ENCODE measurements around the gene EGFR. TPM values are rescaled to one million over a fixed set of nuclear protein-coding genes. Genes with fewer than 3 reads are reported as not detected.

The EGFR gene
- total RNA-seq, 2 donors from 2014 or later, result 78.3 to 112 TPM

GRCh38 chr7:55244006-55244745, 225.4 kb downstream of the EGFR start:
- Histone ChIP-seq H3K27ac (no peak overlapping the region), H3K4me3 (no peak overlapping the region), H3K4me1 (replicated peaks) (no peaks in the 10 kb centered on the region), H3K36me3 (no peaks in the 10 kb centered on the region), H3K9me3 (no peaks in the 10 kb centered on the region), H3K27me3 (replicated peaks; ENCODE audit: insufficient read depth) (no peaks in the 10 kb centered on the region)
- TF ChIP-seq POLR2AphosphoS5 (IDR thresholded peaks at IDR 0.05), result no peak
- no peak for TF ChIP-seq POLR2A (IDR thresholded peaks at IDR 0.05)
- no peak for DNase-seq (ENCODE audit: low spot score)
- intact Hi-C loops (cut with DNase I), result no loop called here
- WGBS, result 93% methylated on average over 13 of the region's 13 CpGs

GRCh38 chr7:55245271-55245723, 226.5 kb downstream of the EGFR start:
- Histone ChIP-seq H3K27me3 (replicated peaks; ENCODE audit: insufficient read depth) (no peaks in the 10 kb centered on the region), H3K4me3 (no peak overlapping the region), H3K9me3 (no peaks in the 10 kb centered on the region), H3K27ac (no peak overlapping the region), H3K4me1 (replicated peaks) (no peaks in the 10 kb centered on the region), H3K36me3 (no peaks in the 10 kb centered on the region)
- WGBS, result 92% methylated on average over 11 of the region's 11 CpGs
- no peak for DNase-seq (ENCODE audit: low spot score)
- intact Hi-C loops (cut with DNase I), result no loop called here
- TF ChIP-seq CTCF (IDR thresholded peaks at IDR 0.05) (no peak), POLR2AphosphoS5 (IDR thresholded peaks at IDR 0.05) (no peak), POLR2A (IDR thresholded peaks at IDR 0.05) (no peak)

- Histone ChIP-seq H3K4me3 (no peak overlapping the region), H3K36me3 (no peaks in the 10 kb centered on the region), H3K27ac (no peak overlapping the region), H3K27me3 (replicated peaks; ENCODE audit: insufficient read depth) (no peaks in the 10 kb centered on the region), H3K4me1 (replicated peaks) (no peaks in the 10 kb centered on the region), H3K9me3 (no peaks in the 10 kb centered on the region)
- no peak for DNase-seq (ENCODE audit: low spot score)
- 51% methylated on average over 5 of the region's 5 CpGs for WGBS
- TF ChIP-seq POLR2AphosphoS5 (IDR thresholded peaks at IDR 0.05) (no peak), CTCF (IDR thresholded peaks at IDR 0.05) (no peak), POLR2A (IDR thresholded peaks at IDR 0.05) (no peak)
- intact Hi-C loops (cut with DNase I), result no loop called here
Measured at GRCh38 chr7:55246171-55246570, 227.4 kb downstream of the EGFR start.

DNA sequence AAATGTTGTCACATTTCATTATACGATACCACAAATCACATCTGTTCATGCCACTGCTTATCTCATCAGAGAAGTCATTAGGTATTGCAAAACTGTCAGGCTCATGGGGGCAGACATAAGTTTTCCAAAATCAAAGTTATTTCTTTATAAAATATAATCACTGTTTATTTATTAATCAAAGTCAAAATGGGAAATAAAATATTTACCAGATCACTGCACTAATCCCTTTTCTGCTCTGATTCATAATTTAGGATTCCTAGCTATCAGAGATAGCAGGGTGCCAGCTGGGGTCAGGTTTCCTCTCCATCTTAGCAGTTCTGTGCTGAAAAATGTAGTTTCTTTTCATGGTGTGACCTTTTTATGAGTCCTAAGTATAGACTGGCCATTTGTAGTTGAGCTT, 228.6 kb downstream of the EGFR start:
- Histone ChIP-seq H3K36me3 (no peaks in the 10 kb centered on the region), H3K27ac (no peak overlapping the region), H3K4me1 (replicated peaks) (no peaks in the 10 kb centered on the region), H3K27me3 (replicated peaks; ENCODE audit: insufficient read depth) (no peaks in the 10 kb centered on the region), H3K9me3 (no peaks in the 10 kb centered on the region), H3K4me3 (no peak overlapping the region)
- TF ChIP-seq CTCF (IDR thresholded peaks at IDR 0.05), result no peak
- no peak for TF ChIP-seq POLR2A (IDR thresholded peaks at IDR 0.05)
- TF ChIP-seq POLR2AphosphoS5 (IDR thresholded peaks at IDR 0.05), result no peak
- DNase-seq (ENCODE audit: low spot score), result no peak
- 88% methylated on average over 1 of the region's 1 CpG for WGBS
- intact Hi-C loops (cut with DNase I), result no loop called here

DNA sequence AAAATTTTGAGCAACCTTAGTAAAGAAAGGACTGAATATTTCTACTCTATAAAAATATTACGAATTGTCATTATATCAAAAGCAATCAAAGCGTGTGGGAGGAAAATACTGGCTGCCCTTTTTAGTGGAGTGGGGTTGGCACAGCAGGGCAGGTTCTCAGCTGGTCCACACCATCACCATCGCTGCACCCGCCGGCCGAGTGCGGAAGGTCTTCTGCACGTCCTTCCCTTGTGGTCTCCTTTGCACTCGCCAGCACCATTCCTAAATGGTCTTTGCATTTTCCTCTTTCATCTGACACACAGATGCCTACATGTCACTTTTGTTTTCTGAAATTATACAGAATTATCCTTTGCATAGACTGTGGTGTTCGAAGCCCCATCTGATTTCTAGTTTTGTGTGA, 229.7 kb downstream of the EGFR start:
- intact Hi-C loops (cut with DNase I), result no loop called here
- WGBS, result 95% methylated on average over 10 of the region's 10 CpGs
- TF ChIP-seq POLR2AphosphoS5 (IDR thresholded peaks at IDR 0.05), result no peak
- no peak for TF ChIP-seq CTCF (IDR thresholded peaks at IDR 0.05)
- no peak for TF ChIP-seq POLR2A (IDR thresholded peaks at IDR 0.05)

More for the DNA sequence above, 229.7 kb downstream of the EGFR start:
- no peak for DNase-seq (ENCODE audit: low spot score)
- no peaks in the 10 kb centered on the region for H3K27me3 ChIP-seq (replicated peaks; ENCODE audit: insufficient read depth)
- H3K36me3 ChIP-seq, result no peaks in the 10 kb centered on the region
- H3K9me3 ChIP-seq, result no peaks in the 10 kb centered on the region
- no peaks in the 10 kb centered on the region for H3K4me1 ChIP-seq (replicated peaks)
- no peak overlapping the region for H3K27ac ChIP-seq
- no peak overlapping the region for H3K4me3 ChIP-seq

Measured in prostate gland (tissue), 2 donors.